Right lobe of liver (tissue), 6 donors: ENCODE results near the gene MTMR10. TPM values are rescaled to one million over a fixed set of nuclear protein-coding genes. Genes with fewer than 3 reads are reported as not detected.
A peak's percentile ranks its signal among the peaks of the same experiment; 100 is the strongest.

Experiments
- ATAC-seq, 4 donors: fragments of 200-7000 bp; cut with Tn5 transposase; one replicate each; pipeline ENCODE4 v1.9.1; 2020; ENCODE audit warnings: mild to moderate bottlenecking in 4 of 4, moderate library complexity in 4 of 4
- DNase-seq, 3 donors: peaks; one replicate each; pipeline ENCODE4 v3.0.0-alpha.2; 2020
- H3K27ac ChIP-seq, 3 donors: fragments of 200-600 bp; one replicate each; pipeline ENCODE4 v1.8.0; 2022
- H3K27me3 ChIP-seq, 2 donors: fragments of 200-600 bp; one replicate each; pipeline ENCODE4 v1.8.0; 2022
- H3K36me3 ChIP-seq, 4 donors: fragments of 200-600 bp; sonication (generic) in 1 of 4; one replicate each; pipeline versions ENCODE4 v1.5.1 to v1.8.0; 2017 to 2022; ENCODE audit warnings: control low read depth in 1 of 4
- H3K4me1 ChIP-seq, 4 donors: fragments of 200-600 bp; sonication (generic) in 1 of 4; one replicate each; pipeline versions ENCODE4 v1.5.1 to v1.8.0; 2017 to 2022; ENCODE audit warnings: control low read depth in 1 of 4
- H3K4me3 ChIP-seq, 3 donors: fragments of 200-600 bp; one replicate each; pipeline ENCODE4 v1.8.0; 2022
- H3K9me3 ChIP-seq, 4 donors: fragments of 200-600 bp; sonication (generic) in 1 of 4; one replicate each; pipeline versions ENCODE4 v1.5.1 to v1.8.0; 2017 to 2022; ENCODE audit warnings: control low read depth in 1 of 4
- CTCF ChIP-seq, 4 donors: fragments of 200-600 bp in 3 of 4; fragments of 450-650 bp in 1 of 4; IDR thresholded peaks; one replicate each; pipeline versions ENCODE4 v1.5.1 to v1.8.0; 2016 to 2022; ENCODE audit warnings: antibody characterized with exemption in 4 of 4, mild to moderate bottlenecking in 2 of 4
- POLR2A ChIP-seq: fragments of 450-650 bp; IDR thresholded peaks from one replicate; pipeline ENCODE4 v1.6.1; 2017; ENCODE audit warnings: antibody characterized with exemption, mild to moderate bottlenecking
- whole genome bisulfite sequencing: methylation state at CpG from one replicate; pipeline ENCODE4 v1.1.6; 2018; ENCODE audit warnings: low coverage, low lambda C conversion rate; ENCODE audit not compliant: insufficient coverage; ENCODE audit errors: missing lambda C conversion rate; 5-methylcytosine and 5-hydroxymethylcytosine counted together
- intact Hi-C, 2 donors: fragments of 100-400 bp; cut with DNase I; formaldehyde crosslinking; loops; one replicate each; pipeline versions ENCODE4 v1.11.2 to v1.14.1; 2022
- total RNA-seq, 6 experiments: library from RNA; depleted of rRNA in 2 of 6; stranded (reverse); fragments of >200 nt in 2 of 6; fragmentation: NEBNext Ultra II Directional in 3 of 6; extraction: Animal tissue kit (Norgen Biotek cat#: 25700) in 3 of 6; gene quantifications; one replicate each; pipeline versions ENCODE4 v1.1.0 to v1.2.4, GENCODE V29; 2016 to 2023
- donor health status: DM: no; HTN: yes; CAD: no.
- donor health status: DM: no; HTN: no; CAD: no.
- donor health status: DM: no; HTN: no; CAD: no.
- donor health status: DM: no; HTN: yes; CAD: no.
- donor health status: DM: no; HTN: yes; CAD: no.

The MTMR10 gene
- total RNA-seq, 6 experiments from 2014 or later = 16.2 to 29.1 (median 22.3) TPM

DNA sequence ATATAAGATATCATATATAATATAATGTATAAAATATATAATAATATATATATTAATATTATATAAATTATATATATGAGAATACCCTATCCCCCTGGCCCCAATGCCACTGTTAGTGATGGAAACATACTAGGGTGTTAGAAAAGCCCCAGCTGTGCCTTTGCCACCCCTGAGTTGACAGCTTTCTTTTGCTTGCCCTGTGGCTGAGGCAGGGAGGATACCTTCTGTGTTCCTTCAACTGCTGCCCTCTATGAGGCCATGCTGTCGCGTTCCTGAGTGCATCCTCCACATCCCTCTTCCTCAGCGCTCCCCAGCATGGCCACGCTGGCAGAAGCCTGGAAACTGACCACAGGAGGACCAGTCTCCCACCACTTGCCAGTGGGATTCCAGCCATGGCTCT lies 61.4 kb downstream of the MTMR10 start:
- no peaks in the 10 kb centered on the region for H3K9me3 ChIP-seq
- ATAC-seq = no peak
- H3K4me1 ChIP-seq = no peaks in the 10 kb centered on the region
- WGBS = no CpG with 5 or more reads among the region's 4 CpGs
- H3K4me3 ChIP-seq = no peak overlapping the region
- no peak for TF ChIP-seq CTCF (IDR thresholded peaks at IDR 0.05)
- no peak for DNase-seq
- no peak overlapping the region for H3K27ac ChIP-seq
- intact Hi-C loops = no loop called here
- H3K27me3 ChIP-seq = no peaks in the 10 kb centered on the region
- peaks cover 0 to 52% (median 15%) of the 10 kb centered on the region in 4 donors for H3K36me3 ChIP-seq

- DNase-seq (no peak), ATAC-seq (peak in 2 of 4 donors; percentile 22 to 25)
- Histone ChIP-seq H3K4me1 (no peaks in the 10 kb centered on the region), H3K27ac (no peak overlapping the region), H3K4me3 (no peak overlapping the region), H3K27me3 (no peaks in the 10 kb centered on the region), H3K36me3 (peaks cover 0 to 60% (median 19%) of the 10 kb centered on the region in 4 donors), H3K9me3 (no peaks in the 10 kb centered on the region)
- intact Hi-C loops = no loop called here
- 55% methylated on average over 6 of the region's 10 CpGs for WGBS
- TF ChIP-seq POLR2A (no peak), CTCF (IDR thresholded peaks at IDR 0.05) (no peak)
These were observed 62.3 kb downstream of the MTMR10 start for GRCh38 chr15:30929064-30929669.

- Histone ChIP-seq H3K27ac (no peak overlapping the region), H3K27me3 (no peaks in the 10 kb centered on the region), H3K4me3 (no peak overlapping the region), H3K4me1 (no peaks in the 10 kb centered on the region), H3K36me3 (peaks cover 0 to 71% (median 24%) of the 10 kb centered on the region in 4 donors), H3K9me3 (no peaks in the 10 kb centered on the region)
- no peak for TF ChIP-seq POLR2A
- TF ChIP-seq CTCF (IDR thresholded peaks at IDR 0.05) = no peak
- ATAC-seq (peak in 1 of 4 donors; percentile 8), DNase-seq (no peak)
- 96% methylated on average over 4 of the region's 5 CpGs for WGBS
- intact Hi-C loops = no loop called here
These were observed 63.4 kb downstream of the MTMR10 start for GRCh38 chr15:30928076-30928475.

- H3K36me3 ChIP-seq = peaks cover 0 to 79% (median 30%) of the 10 kb centered on the region in 4 donors
- peak in 2 of 4 donors; percentile 13 to 21 for ATAC-seq
- intact Hi-C loops = no loop called here
These were observed 64.2 kb downstream of the MTMR10 start for GRCh38 chr15:30927148-30927761.

More at GRCh38 chr15:30927148-30927761, 64.2 kb downstream of the MTMR10 start:
- H3K9me3 ChIP-seq = no peaks in the 10 kb centered on the region
- WGBS = no CpG with 5 or more reads among the region's 7 CpGs
- no peaks in the 10 kb centered on the region for H3K4me1 ChIP-seq
- no peak for TF ChIP-seq POLR2A
- no peak for TF ChIP-seq CTCF (IDR thresholded peaks at IDR 0.05)
- no peaks in the 10 kb centered on the region for H3K27me3 ChIP-seq
- DNase-seq = no peak
- no peak overlapping the region for H3K27ac ChIP-seq
- H3K4me3 ChIP-seq = no peak overlapping the region
